Right renal pelvis (tissue), 4 donors: Measurements from ENCODE around the gene MAST4. TPM values are rescaled to one million over a fixed set of nuclear protein-coding genes. Genes with fewer than 3 reads are reported as not detected.

Experiments
- DNase-seq, 4 donors: peaks; one replicate each; pipeline ENCODE4 v3.0.0-alpha.2; 2013; ENCODE audit warnings: low read depth in 4 of 4, low spot score in 3 of 4, missing footprints in 1 of 4
- polyA plus RNA-seq, 4 donors: library from polyadenylated mRNA; unstranded; fragments of 120-200 nt; gene quantifications; one replicate each; pipeline ENCODE4 v1.2.1, GENCODE V29; 2013; ENCODE audit not compliant: insufficient read length in 4 of 4

MAST4 gene
- polyA plus RNA-seq = 10 to 100 TPM; 14.1 to 18.1 (median 15.0) TPM

DNA sequence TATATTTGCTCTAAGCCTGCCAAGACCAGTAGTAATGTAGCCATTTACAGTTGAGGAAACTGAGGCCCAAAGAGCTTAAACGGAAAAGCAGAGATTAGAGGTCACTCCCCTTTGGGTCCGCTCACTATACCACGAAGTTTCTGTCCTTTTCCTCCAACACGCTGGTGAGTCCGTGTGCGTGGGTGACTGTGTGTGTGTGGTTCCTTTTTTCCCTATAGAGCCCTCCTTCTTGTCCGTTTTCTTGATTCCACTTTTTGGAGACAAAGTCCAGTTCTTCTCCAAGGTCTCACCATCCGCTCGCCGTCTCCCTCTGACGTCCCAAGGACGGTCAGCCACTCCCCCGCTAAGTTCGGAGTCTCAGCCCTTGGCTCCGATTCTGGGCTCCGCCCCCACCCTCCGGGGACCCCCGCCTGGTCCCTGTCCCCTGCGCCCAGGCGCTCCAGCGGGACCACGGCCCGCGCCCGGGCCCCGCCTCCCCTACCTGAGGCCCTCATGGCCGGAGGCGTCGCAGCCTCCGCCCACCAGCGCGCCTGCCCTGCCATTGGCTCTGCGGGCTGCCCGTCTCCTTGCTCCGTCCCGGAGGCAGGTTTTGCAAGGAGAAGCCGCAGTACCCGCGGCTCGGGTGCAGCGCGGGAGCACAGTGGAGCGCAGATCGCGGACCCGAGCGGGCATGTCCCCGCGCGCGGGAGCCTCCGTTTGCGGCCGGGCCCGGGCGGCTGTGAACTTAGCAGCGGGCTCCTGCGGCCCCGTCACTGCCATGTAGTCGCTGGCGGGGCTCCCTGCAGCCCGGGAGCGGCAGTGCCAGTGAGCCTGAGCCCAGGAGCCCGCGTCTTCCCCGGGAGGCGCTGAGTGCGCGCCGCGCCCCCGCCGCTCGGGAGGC, at the start of gene MAST4:
Gene MAST4 (plus strand): TSS at position 638 of the 880 bp plus-strand sequence. CDS start 263 bp downstream, outside the sequence.
- DNase-seq = peak; percentile 80 to 88 (median 86)

DNA sequence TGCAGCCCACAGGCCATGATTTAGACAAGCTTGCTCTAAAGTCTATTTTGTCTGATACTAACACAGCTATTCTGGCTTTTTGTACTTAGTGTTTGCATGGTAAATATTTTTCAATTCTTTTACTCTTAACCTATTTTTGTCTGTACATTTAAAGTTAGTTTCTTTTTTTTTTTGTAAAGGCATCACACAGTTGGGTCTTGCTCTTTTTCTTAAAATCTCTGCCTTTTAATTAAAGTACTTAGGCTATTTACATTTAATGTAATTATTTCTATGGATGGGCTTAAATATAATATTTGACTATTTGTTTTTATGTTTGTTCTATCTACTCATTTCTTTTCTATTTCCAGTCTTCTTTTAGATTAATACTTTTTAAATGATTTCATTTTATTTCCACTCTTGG, 49.7 kb upstream of the MAST4 start:
- DNase-seq = no peak

DNA sequence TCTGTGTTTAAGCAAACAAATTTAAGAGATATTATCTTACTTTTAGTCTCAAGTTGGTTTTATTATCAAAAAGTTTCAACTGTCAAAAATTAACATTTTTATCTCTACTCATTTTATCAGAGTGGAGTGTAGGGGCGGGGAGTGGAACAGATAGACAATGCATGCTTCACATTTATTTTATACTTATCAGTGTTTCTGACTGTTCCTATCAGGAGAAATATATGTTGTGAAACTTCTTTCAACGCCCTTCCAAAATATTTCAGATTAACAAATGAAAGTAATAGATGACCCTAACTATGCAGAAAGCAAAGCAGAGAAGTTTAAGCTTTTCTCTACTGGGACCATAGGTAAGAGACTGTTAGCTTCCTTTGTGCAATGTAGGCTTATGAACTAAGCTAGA, 44.9 kb upstream of the MAST4 start:
- no peak for DNase-seq

- DNase-seq = no peak
Observed at GRCh38 chr5:66551945-66552344, 44.2 kb upstream of the MAST4 start.

- no peak for DNase-seq
Observed at GRCh38 chr5:66553368-66553912, 42.8 kb upstream of the MAST4 start.

- no peak for DNase-seq
Observed at GRCh38 chr5:66553916-66554575, 42.1 kb upstream of the MAST4 start.

GRCh38 chr5:66554884-66555283, 41.3 kb upstream of the MAST4 start:
- no peak for DNase-seq

GRCh38 chr5:66558560-66558959, 37.6 kb upstream of the MAST4 start:
- no peak for DNase-seq

GRCh38 chr5:66560371-66560770, 35.8 kb upstream of the MAST4 start:
- DNase-seq = no peak

- DNase-seq = peak in 1 of 4 donors; percentile 8
Observed at GRCh38 chr5:66561256-66561990, 34.8 kb upstream of the MAST4 start.

GRCh38 chr5:66565878-66566277, 30.3 kb upstream of the MAST4 start:
- DNase-seq = no peak

DNA sequence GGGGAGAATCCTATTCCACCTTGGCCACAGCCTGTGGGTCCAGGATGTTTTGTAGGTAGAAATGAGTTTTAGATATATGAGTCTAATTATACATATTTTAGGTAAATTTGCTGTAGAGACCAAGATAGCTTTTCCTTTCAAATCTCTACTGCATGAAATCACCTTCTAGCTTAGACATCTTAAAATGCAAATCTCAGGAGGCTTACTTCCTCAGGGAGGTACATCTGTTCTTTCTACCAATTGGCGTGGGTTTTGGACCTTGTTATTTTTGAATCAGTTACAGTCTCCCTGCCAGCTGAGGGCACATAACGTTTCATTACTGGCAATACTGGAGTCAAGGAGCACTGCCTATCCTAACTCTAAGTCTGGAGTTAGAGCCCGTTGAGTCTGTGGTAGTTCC, 28.7 kb upstream of the MAST4 start:
- DNase-seq = no peak

DNA sequence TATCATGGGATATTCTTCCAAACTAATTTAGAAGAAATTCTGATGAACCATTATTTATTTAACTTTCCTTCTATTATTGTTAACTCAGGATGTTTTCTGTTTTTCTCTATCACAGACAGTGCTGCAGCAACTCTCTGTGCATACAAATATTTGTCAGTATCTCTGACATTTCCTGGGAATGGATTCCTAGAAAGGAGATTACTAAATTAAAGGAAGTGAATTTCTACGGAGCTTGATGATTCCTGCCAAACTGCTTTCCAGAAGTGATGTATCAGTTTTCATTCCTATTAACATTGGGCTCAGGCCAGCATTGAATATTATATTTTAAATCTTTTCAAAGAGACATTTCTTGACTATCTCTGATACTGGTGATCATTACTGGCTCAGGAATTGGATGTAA, 26.0 kb upstream of the MAST4 start:
- no peak for DNase-seq

DNA sequence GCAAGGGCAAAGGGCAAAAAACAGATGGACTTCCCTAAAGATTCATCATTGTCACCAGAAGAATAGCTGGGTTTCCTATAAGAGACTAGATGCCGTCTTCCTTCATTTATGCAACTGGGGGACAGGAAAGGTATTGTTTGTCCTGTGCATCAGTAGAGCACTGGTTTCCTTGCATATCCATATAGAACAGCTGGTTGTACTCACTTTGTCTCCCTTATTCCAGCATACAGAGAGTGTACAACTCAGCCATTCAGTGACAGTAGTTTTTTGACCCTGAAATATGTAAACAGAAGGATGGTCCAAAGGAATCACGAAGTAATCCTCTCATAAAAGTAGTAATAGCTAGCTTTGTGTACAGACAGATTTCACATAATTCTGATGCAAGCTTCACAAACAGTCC, 22.5 kb upstream of the MAST4 start:
- DNase-seq = peak in 2 of 4 donors; percentile 4 to 23

DNA sequence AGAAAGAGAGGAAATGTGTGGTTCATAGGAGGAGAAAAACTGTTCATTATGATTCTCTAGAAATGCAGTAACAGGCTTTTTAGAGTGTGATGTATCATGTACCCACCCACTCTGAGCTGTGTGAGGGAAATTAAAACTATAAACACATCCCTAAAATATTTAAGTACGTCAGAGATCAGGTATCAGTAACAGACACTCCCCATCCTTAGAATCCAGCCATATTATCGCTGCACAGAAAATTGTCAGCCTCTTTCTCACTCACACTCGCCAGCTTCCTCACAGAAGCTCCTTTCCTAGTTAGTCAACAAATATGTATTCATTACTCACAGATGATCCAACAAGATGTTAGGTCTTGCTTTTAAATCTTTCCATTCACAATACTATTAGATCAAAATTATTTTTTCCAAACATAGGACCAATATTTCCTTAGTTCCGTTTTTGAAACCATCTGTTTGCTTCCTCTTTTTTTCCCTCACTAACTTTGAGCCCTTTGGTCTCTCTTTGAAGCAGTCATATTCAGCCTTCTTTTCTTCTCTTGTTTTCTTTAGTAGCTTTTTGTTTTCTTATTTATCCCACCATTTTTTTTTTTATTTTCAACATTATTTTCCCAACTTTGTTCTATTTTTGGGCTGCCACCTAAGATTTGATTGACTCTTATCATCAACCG, 13.6 kb upstream of the MAST4 start:
- no peak for DNase-seq

GRCh38 chr5:66585291-66585690, 10.9 kb upstream of the MAST4 start:
- DNase-seq = no peak

GRCh38 chr5:66587771-66588170, 8.4 kb upstream of the MAST4 start:
- no peak for DNase-seq

GRCh38 chr5:66596636-66597182, 516 bp downstream of the MAST4 start:
- peak in 3 of 4 donors; percentile 5 to 29 (median 12) for DNase-seq

GRCh38 chr5:66597183-66597757, 1.1 kb downstream of the MAST4 start:
- DNase-seq = peak in 3 of 4 donors; percentile 25 to 56 (median 38)

GRCh38 chr5:66602621-66603020, 6.4 kb downstream of the MAST4 start:
- DNase-seq = no peak
